GM23338 (cell line): ENCODE results near the gene CACNG8. TPM values are rescaled to one million over a fixed set of nuclear protein-coding genes. Genes with fewer than 3 reads are reported as not detected.

Source experiments
- ATAC-seq: fragments of 200-7000 bp; cut with Tn5 transposase; 3 replicates; pipeline ENCODE4 v1.9.1; 2020
- DNase-seq: peaks from one replicate; pipeline ENCODE4 v3.0.0-alpha.2; 2015; ENCODE audit warnings: low spot score
- H2AFZ ChIP-seq: fragments of 200-600 bp; sonication (generic); 2 replicates; pipeline ENCODE4 v1.8.0; 2016; ENCODE audit warnings: antibody characterized with exemption, mild to moderate bottlenecking, moderate library complexity
- H3F3A ChIP-seq: fragments of 200-600 bp; sonication (generic); replicated peaks from 2 replicates; pipeline ENCODE4 v1.8.0; 2017; ENCODE audit warnings: antibody characterized with exemption, mixed run types, low read depth
- H3K27ac ChIP-seq: fragments of 200-600 bp; sonication (generic); 2 replicates; pipeline ENCODE4 v1.6.1; 2016; ENCODE audit warnings: low read depth
- H3K27me3 ChIP-seq: fragments of 200-600 bp; sonication (generic); 2 replicates; pipeline ENCODE4 v1.8.0; 2016; ENCODE audit warnings: mild to moderate bottlenecking, mixed run types, moderate library complexity; ENCODE audit not compliant: insufficient read depth
- H3K36me3 ChIP-seq: fragments of 200-600 bp; sonication (generic); 2 replicates; pipeline ENCODE4 v1.8.0; 2016; ENCODE audit warnings: mild to moderate bottlenecking; ENCODE audit not compliant: insufficient read depth
- H3K4me1 ChIP-seq: fragments of 200-600 bp; sonication (generic); 2 replicates; pipeline ENCODE4 v1.8.0; 2016; ENCODE audit warnings: mild to moderate bottlenecking, moderate library complexity; ENCODE audit not compliant: insufficient read depth
- H3K4me2 ChIP-seq: fragments of 200-600 bp; sonication (generic); 2 replicates; pipeline ENCODE4 v1.7.1; 2017; ENCODE audit warnings: mixed run types
- H3K4me3 ChIP-seq: fragments of 200-600 bp; sonication (generic); 2 replicates; pipeline ENCODE4 v1.6.1; 2016; ENCODE audit warnings: mixed run types
- H3K79me2 ChIP-seq: fragments of 200-600 bp; sonication (generic); replicated peaks from 2 replicates; pipeline ENCODE4 v1.8.0; 2017; ENCODE audit warnings: mild to moderate bottlenecking; ENCODE audit not compliant: insufficient read depth
- H3K9me2 ChIP-seq: fragments of 200-600 bp; sonication (generic); 2 replicates; pipeline ENCODE4 v1.8.0; 2017; ENCODE audit not compliant: insufficient read depth
- H4K20me1 ChIP-seq: fragments of 200-600 bp; sonication (generic); replicated peaks from 2 replicates; pipeline ENCODE4 v1.8.0; 2017; ENCODE audit warnings: mild to moderate bottlenecking; ENCODE audit not compliant: insufficient read depth
- H3K27ac Mint-ChIP-seq: 2 replicates; pipeline ENCODE4 v1.8.0; 2020; ENCODE audit warnings: inconsistent platforms, mild to moderate bottlenecking, moderate library complexity, mixed read lengths
- H3K27me3 Mint-ChIP-seq: 3 replicates; pipeline ENCODE4 v1.8.0; 2022; ENCODE audit warnings: low read depth, mild to moderate bottlenecking, moderate library complexity, mixed read lengths, inconsistent platforms; ENCODE audit not compliant: insufficient read depth, poor library complexity
- H3K36me3 Mint-ChIP-seq: 3 replicates; pipeline ENCODE4 v1.8.0; 2021; ENCODE audit warnings: low read depth, mild to moderate bottlenecking, inconsistent platforms, moderate library complexity, mixed read lengths
- H3K4me1 Mint-ChIP-seq: 3 replicates; pipeline ENCODE4 v1.8.0; 2020; ENCODE audit warnings: mild to moderate bottlenecking, inconsistent platforms, mixed read lengths
- H3K4me3 Mint-ChIP-seq: 3 replicates; pipeline ENCODE4 v1.8.0; 2021; ENCODE audit warnings: moderate library complexity, mild to moderate bottlenecking, inconsistent platforms, mixed read lengths
- H3K9me3 Mint-ChIP-seq: 3 replicates; pipeline ENCODE4 v1.8.0; 2020; ENCODE audit warnings: moderate library complexity, mild to moderate bottlenecking, inconsistent platforms, mixed read lengths
- CREB1 ChIP-seq: fragments of 250-450 bp; sonication (Bioruptor Pico); IDR thresholded peaks from 2 replicates; pipeline ENCODE4 v1.5.0; 2020; ENCODE audit warnings: low read depth, mild to moderate bottlenecking, moderate library complexity
- EZH2 ChIP-seq: fragments of 200-600 bp; sonication (generic); IDR thresholded peaks from one replicate; pipeline ENCODE4 v1.8.0; 2017; ENCODE audit warnings: antibody characterized with exemption, mild to moderate bottlenecking, low read depth; ENCODE audit not compliant: unreplicated experiment
- EZH2phosphoT487 ChIP-seq: fragments of 200-600 bp; sonication (generic); IDR thresholded peaks from one replicate; pipeline ENCODE4 v1.8.1; 2018; ENCODE audit warnings: antibody characterized with exemption; ENCODE audit not compliant: unreplicated experiment
- NANOG ChIP-seq: IDR thresholded peaks from 2 replicates; pipeline ENCODE4 v1.6.1; 2016; ENCODE audit warnings: antibody characterized with exemption, borderline replicate concordance
- ZNF114 ChIP-seq: fragments of 250-450 bp; sonication (Bioruptor Pico); IDR thresholded peaks from 2 replicates; pipeline ENCODE4 v1.5.0; 2020; ENCODE audit warnings: mild to moderate bottlenecking, moderate library complexity
- ZNF331 ChIP-seq: fragments of 250-450 bp; sonication (Bioruptor Pico); IDR thresholded peaks from 2 replicates; pipeline ENCODE4 v1.5.0; 2020; ENCODE audit warnings: low read depth, mild to moderate bottlenecking, moderate library complexity
- polyA plus RNA-seq: library from polyadenylated mRNA; unstranded; fragments of >200 nt; fragmentation: Nextera tagmentation; extraction: Ambion mirVana; gene quantifications from 2 replicates; pipeline ENCODE4 v1.2.1, GENCODE V29; 2016
- total RNA-seq: library from RNA; depleted of rRNA; stranded (reverse); fragments of >200 nt; shearing (Covaris generic); gene quantifications from 2 replicates; pipeline ENCODE4 v1.2.3, GENCODE V29; 2014
- TF ChIP-seq, protein P1 (sequence below): fragments of 250-450 bp; sonication (Bioruptor Pico); IDR thresholded peaks from 2 replicates; pipeline ENCODE4 v1.5.0; 2020; ENCODE audit warnings: mild to moderate bottlenecking, moderate library complexity
- TF ChIP-seq, protein P2 (sequence below): IDR thresholded peaks from 2 replicates; pipeline ENCODE4 v1.6.1; 2016; ENCODE audit warnings: antibody characterized with exemption
- TF ChIP-seq, protein P3 (sequence below), 2 experiments: fragments of 200-600 bp in 1 of 2; sonication (generic) in 1 of 2; conservative IDR thresholded peaks; 2 replicates each; pipeline versions ENCODE4 v1.5.1 to v1.6.1; 2016 to 2017; ENCODE audit warnings: antibody characterized with exemption in 2 of 2, low read depth in 2 of 2, mild to moderate bottlenecking in 2 of 2, moderate library complexity in 1 of 2
- TF ChIP-seq, protein P4 (sequence below): IDR thresholded peaks from one replicate; pipeline ENCODE4 v1.6.1; 2018; ENCODE audit warnings: antibody characterized with exemption; ENCODE audit not compliant: unreplicated experiment

Gene CACNG8
- total and polyA plus RNA-seq, 2 experiments from 2014 or later = 2.2 to 3.9 TPM

DNA sequence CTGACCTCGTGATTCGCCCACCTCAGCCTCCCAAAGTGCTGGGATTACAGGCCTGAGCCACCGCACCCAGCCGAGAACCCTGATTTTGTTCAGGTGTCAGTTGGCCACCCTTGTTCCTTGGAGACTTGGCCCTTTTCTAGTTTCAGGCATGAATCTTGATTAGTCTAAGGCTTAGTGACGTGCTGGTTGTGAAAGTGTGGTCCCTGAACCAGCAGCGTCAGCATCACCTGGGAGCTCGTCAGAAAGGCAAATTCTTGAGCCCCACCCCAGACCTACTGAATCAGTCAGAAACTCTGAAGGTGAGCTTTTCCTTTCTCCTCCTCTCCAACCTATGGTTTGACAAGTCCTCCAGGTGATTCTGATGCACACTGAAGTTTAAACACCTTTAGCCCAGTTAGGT, 63.9 kb downstream of the CACNG8 start (continued):
- TF ChIP-seq, protein P1, sequence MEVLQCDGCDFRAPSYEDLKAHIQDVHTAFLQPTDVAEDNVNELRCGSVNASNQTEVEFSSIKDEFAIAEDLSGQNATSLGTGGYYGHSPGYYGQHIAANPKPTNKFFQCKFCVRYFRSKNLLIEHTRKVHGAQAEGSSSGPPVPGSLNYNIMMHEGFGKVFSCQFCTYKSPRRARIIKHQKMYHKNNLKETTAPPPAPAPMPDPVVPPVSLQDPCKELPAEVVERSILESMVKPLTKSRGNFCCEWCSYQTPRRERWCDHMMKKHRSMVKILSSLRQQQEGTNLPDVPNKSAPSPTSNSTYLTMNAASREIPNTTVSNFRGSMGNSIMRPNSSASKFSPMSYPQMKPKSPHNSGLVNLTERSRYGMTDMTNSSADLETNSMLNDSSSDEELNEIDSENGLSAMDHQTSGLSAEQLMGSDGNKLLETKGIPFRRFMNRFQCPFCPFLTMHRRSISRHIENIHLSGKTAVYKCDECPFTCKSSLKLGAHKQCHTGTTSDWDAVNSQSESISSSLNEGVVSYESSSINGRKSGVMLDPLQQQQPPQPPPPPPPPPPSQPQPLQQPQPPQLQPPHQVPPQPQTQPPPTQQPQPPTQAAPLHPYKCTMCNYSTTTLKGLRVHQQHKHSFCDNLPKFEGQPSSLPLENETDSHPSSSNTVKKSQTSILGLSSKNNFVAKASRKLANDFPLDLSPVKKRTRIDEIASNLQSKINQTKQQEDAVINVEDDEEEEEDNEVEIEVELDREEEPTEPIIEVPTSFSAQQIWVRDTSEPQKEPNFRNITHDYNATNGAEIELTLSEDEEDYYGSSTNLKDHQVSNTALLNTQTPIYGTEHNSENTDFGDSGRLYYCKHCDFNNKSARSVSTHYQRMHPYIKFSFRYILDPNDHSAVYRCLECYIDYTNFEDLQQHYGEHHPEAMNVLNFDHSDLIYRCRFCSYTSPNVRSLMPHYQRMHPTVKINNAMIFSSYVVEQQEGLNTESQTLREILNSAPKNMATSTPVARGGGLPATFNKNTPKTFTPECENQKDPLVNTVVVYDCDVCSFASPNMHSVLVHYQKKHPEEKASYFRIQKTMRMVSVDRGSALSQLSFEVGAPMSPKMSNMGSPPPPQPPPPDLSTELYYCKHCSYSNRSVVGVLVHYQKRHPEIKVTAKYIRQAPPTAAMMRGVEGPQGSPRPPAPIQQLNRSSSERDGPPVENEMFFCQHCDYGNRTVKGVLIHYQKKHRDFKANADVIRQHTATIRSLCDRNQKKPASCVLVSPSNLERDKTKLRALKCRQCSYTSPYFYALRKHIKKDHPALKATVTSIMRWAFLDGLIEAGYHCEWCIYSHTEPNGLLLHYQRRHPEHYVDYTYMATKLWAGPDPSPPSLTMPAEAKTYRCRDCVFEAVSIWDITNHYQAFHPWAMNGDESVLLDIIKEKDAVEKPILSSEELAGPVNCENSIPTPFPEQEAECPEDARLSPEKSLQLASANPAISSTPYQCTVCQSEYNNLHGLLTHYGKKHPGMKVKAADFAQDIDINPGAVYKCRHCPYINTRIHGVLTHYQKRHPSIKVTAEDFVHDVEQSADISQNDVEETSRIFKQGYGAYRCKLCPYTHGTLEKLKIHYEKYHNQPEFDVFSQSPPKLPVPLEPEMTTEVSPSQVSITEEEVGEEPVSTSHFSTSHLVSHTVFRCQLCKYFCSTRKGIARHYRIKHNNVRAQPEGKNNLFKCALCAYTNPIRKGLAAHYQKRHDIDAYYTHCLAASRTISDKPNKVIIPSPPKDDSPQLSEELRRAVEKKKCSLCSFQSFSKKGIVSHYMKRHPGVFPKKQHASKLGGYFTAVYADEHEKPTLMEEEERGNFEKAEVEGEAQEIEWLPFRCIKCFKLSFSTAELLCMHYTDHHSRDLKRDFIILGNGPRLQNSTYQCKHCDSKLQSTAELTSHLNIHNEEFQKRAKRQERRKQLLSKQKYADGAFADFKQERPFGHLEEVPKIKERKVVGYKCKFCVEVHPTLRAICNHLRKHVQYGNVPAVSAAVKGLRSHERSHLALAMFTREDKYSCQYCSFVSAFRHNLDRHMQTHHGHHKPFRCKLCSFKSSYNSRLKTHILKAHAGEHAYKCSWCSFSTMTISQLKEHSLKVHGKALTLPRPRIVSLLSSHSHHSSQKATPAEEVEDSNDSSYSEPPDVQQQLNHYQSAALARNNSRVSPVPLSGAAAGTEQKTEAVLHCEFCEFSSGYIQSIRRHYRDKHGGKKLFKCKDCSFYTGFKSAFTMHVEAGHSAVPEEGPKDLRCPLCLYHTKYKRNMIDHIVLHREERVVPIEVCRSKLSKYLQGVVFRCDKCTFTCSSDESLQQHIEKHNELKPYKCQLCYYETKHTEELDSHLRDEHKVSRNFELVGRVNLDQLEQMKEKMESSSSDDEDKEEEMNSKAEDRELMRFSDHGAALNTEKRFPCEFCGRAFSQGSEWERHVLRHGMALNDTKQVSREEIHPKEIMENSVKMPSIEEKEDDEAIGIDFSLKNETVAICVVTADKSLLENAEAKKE (CRISPR knock-in tag) = no peak
- TF ChIP-seq NANOG = no peak

DNA sequence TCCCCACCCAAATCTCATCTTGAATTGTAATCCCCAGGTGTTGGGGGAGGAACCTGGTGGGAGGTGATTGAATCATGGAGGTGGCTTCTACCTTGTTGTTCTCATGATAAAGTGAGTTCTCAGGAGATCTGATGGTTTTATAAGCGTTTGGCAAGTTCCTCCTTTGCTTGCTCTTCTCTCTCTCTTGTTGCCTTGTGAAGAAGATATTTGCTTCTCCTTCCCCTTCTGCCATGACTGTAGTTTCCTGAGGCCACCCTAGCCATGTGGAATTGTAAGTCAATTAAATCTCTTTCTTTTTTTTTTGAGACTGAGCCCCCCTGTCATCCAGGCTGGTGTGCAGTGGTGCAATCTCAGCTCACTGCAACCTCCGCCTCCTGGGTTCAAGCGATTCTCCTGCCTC, 66.6 kb downstream of the CACNG8 start:
- no peak overlapping the region for H3K27ac ChIP-seq
- DNase-seq (no peak), ATAC-seq (no peak)
- H2AFZ ChIP-seq = no peak overlapping the region
- peaks cover 5% of the 10 kb centered on the region for H3F3A ChIP-seq
- Mint-ChIP-seq H3K4me1 (peaks cover 17% of the 10 kb centered on the region), H3K27ac (no peak overlapping the region), H3K4me3 (no peak overlapping the region), H3K27me3 (peaks cover under 1% of the 10 kb centered on the region), H3K36me3 (no peaks in the 10 kb centered on the region), H3K9me3 (no peaks in the 10 kb centered on the region)
- no peak overlapping the region for H3K4me3 ChIP-seq
- H3K27me3 ChIP-seq = no peaks in the 10 kb centered on the region
- no peaks in the 10 kb centered on the region for H3K36me3 ChIP-seq
- no peak overlapping the region for H3K4me2 ChIP-seq
- no peaks in the 10 kb centered on the region for H4K20me1 ChIP-seq
- no peaks in the 10 kb centered on the region for H3K9me2 ChIP-seq
- no peaks in the 10 kb centered on the region for H3K79me2 ChIP-seq
- no peaks in the 10 kb centered on the region; the same call in 1 of the 2 replicates for H3K4me1 ChIP-seq
- TF ChIP-seq ZNF331 (CRISPR knock-in tag) (no peak), CREB1 (CRISPR knock-in tag) (no peak), ZNF114 (CRISPR knock-in tag) (no peak), EZH2phosphoT487 (no peak), EZH2 (no peak)
- TF ChIP-seq, protein P2, sequence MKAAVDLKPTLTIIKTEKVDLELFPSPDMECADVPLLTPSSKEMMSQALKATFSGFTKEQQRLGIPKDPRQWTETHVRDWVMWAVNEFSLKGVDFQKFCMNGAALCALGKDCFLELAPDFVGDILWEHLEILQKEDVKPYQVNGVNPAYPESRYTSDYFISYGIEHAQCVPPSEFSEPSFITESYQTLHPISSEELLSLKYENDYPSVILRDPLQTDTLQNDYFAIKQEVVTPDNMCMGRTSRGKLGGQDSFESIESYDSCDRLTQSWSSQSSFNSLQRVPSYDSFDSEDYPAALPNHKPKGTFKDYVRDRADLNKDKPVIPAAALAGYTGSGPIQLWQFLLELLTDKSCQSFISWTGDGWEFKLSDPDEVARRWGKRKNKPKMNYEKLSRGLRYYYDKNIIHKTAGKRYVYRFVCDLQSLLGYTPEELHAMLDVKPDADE = no peak
- TF ChIP-seq, protein P3, sequence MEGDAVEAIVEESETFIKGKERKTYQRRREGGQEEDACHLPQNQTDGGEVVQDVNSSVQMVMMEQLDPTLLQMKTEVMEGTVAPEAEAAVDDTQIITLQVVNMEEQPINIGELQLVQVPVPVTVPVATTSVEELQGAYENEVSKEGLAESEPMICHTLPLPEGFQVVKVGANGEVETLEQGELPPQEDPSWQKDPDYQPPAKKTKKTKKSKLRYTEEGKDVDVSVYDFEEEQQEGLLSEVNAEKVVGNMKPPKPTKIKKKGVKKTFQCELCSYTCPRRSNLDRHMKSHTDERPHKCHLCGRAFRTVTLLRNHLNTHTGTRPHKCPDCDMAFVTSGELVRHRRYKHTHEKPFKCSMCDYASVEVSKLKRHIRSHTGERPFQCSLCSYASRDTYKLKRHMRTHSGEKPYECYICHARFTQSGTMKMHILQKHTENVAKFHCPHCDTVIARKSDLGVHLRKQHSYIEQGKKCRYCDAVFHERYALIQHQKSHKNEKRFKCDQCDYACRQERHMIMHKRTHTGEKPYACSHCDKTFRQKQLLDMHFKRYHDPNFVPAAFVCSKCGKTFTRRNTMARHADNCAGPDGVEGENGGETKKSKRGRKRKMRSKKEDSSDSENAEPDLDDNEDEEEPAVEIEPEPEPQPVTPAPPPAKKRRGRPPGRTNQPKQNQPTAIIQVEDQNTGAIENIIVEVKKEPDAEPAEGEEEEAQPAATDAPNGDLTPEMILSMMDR (conservative IDR thresholded peaks at IDR 0.05; ENCODE audit: low read depth in 2 of 2) = no peak
- TF ChIP-seq, protein P4, sequence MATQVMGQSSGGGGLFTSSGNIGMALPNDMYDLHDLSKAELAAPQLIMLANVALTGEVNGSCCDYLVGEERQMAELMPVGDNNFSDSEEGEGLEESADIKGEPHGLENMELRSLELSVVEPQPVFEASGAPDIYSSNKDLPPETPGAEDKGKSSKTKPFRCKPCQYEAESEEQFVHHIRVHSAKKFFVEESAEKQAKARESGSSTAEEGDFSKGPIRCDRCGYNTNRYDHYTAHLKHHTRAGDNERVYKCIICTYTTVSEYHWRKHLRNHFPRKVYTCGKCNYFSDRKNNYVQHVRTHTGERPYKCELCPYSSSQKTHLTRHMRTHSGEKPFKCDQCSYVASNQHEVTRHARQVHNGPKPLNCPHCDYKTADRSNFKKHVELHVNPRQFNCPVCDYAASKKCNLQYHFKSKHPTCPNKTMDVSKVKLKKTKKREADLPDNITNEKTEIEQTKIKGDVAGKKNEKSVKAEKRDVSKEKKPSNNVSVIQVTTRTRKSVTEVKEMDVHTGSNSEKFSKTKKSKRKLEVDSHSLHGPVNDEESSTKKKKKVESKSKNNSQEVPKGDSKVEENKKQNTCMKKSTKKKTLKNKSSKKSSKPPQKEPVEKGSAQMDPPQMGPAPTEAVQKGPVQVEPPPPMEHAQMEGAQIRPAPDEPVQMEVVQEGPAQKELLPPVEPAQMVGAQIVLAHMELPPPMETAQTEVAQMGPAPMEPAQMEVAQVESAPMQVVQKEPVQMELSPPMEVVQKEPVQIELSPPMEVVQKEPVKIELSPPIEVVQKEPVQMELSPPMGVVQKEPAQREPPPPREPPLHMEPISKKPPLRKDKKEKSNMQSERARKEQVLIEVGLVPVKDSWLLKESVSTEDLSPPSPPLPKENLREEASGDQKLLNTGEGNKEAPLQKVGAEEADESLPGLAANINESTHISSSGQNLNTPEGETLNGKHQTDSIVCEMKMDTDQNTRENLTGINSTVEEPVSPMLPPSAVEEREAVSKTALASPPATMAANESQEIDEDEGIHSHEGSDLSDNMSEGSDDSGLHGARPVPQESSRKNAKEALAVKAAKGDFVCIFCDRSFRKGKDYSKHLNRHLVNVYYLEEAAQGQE = no peak
